Tibial nerve (tissue), 3 donors: ENCODE data around the gene RANBP3.

Source experiments
- EP300 ChIP-seq, 2 donors: sonication (generic); formaldehyde crosslinking; IDR thresholded peaks; one replicate each; pipeline ENCODE4 v1.6.1; 2017; ENCODE audit warnings: antibody characterized with exemption in 2 of 2, mild to moderate bottlenecking in 1 of 2
- POLR2A ChIP-seq, 2 donors: fragments of 450-650 bp; IDR thresholded peaks; one replicate each; pipeline ENCODE4 v1.6.1; 2017; ENCODE audit warnings: antibody characterized with exemption in 2 of 2, mild to moderate bottlenecking in 2 of 2, moderate library complexity in 2 of 2

GRCh38 chr19:5900976-5901375, 77.0 kb downstream of the RANBP3 start:
- TF ChIP-seq EP300 (IDR thresholded peaks at IDR 0.05) (no peak), POLR2A (IDR thresholded peaks at IDR 0.05) (no peak)
